HG03095 (cell line): Measurements from ENCODE around the gene ZDHHC14.
"Not testable (repeated sequence)": the region's sequence is repeated elsewhere in the genome, so short reads cannot be mapped to it uniquely, and the experiment has no call there.

Experiments used
- ATAC-seq: cut with Tn5 transposase; IDR thresholded peaks from one replicate; pipeline ENCODE4 v1.9.1; 2021; ENCODE audit warnings: moderate library complexity; ENCODE audit not compliant: unreplicated experiment

Gene ZDHHC14

DNA sequence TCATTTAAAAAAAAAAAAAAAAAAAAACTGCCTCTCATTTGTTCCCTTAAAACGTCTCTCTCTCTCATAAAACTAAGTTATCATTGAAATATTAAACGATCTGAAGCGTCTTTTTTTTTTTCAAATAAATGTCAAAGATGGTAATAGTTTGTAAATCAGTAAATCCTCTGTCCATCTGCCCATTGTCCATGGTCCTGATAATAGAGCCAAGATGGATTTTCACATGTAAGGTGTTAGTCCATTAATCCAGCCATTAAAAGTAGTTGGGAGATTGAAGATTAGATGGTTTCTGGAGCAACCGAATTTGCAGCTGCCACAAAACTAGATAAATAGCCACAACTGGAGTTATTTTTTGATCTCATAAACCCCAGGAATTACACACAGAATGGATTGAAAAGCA, 296.2 kb downstream of the ZDHHC14 start:
- ATAC-seq: no peak

DNA sequence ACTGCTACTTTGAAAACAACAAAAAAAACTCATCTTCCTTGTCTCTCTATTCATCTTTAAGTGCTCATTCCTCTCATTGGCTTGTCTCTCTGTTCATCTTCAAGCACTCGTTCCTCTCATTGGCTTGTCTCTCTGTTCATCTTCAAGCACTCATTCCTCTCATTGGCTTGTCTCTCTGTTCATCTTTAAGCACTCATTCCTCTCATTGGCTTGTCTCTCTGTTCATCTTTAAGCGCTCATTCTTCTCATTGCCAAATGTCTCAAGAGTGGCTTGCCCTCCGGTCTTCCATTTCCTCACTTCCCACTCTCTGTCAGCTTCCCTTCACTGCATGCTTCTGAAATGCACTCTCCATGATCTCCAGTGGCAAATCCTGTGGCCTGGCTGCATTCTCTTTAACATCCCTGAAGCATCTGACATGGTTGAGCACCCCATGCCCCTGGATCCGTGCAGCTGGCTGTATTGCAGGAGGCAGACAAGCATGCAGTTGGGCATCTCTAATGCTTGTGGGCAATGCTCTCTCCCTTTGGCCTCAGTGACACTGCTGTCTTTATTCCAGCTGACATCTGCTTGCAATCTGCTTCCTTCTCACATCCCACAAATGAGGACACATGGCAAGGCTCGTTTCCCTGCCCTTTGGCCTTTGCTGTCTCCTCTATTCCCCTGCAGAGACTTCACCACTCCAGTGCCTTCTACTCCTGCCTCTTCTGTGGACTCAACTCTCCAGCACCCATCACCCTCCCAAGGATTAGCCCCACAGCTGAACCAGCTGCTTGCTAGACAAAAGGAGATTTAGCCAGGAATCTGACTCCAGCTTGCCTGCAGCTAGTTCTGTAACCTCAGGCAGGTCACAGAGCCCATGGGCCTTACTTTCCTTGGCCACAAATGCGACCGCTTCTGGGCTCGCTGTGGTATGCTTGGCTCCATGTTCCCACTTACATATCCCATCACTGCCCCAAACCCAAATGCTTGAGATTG, 298.9 kb downstream of the ZDHHC14 start:
- ATAC-seq: no peak

DNA sequence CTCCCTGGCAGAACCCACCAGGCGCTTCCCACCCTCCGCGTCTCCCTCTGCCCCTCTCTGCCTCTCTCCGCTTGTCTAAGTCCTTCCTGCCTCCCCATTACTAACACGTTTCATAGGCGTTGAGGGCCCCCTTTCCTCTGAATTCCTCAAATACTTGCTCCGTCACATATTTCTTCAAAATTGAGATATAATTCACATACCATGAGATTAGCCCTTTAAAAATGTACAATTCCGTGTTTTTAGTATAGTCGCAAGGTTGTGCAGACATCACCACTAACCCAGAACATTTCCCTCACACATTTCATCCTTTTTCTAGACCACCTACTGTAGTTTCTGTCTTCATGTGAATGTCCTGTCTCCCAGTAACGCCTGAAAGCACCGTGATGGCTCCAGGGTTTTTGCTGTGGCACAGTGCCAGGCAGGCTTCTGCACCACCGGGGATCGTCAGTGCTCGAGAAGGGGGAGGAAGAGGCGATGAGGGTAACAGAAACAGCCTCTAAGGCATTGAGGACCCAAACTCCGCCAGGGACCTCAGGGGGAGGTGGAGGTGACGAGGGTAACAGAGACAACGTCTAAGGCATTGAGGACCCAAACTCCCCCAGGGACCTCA, 300.2 kb downstream of the ZDHHC14 start:
- ATAC-seq: no peak

- ATAC-seq: no peak
Observed at GRCh38 chr6:157682856-157683481, 302.0 kb downstream of the ZDHHC14 start.

- no peak for ATAC-seq
Observed at GRCh38 chr6:157683707-157684106, 302.7 kb downstream of the ZDHHC14 start.

DNA sequence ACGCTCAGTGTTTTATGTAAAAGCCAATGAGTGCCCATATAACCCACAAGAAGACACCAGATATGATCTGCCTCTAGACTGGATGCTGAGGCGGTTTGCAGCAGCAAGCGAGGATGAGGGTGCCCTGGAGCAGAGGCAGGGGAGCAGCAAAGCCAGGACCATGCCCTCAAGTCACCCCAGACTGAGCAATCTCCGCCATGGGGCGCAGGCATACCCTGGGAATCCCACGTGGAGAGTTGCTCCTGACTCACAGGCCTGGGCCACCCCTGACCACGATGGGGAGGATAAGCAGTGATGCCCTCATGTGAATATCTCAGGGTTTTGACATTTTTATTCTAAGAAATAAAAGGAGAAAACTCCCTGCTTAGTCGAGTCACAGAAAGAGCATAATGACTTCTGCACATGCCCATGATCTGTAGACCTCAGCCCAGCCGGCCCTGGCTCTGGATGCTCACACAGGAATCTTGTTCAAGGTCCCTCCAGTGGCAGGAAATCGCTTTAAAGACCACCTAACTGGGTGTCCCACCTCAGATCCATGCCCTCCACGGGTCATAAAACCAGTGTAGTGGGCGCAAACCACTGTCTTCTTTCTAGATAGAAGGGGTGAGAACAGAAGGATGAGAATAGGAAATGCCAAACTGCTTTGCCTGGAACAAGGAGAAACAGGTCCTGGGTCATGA, 303.8 kb downstream of the ZDHHC14 start:
- ATAC-seq: no peak

DNA sequence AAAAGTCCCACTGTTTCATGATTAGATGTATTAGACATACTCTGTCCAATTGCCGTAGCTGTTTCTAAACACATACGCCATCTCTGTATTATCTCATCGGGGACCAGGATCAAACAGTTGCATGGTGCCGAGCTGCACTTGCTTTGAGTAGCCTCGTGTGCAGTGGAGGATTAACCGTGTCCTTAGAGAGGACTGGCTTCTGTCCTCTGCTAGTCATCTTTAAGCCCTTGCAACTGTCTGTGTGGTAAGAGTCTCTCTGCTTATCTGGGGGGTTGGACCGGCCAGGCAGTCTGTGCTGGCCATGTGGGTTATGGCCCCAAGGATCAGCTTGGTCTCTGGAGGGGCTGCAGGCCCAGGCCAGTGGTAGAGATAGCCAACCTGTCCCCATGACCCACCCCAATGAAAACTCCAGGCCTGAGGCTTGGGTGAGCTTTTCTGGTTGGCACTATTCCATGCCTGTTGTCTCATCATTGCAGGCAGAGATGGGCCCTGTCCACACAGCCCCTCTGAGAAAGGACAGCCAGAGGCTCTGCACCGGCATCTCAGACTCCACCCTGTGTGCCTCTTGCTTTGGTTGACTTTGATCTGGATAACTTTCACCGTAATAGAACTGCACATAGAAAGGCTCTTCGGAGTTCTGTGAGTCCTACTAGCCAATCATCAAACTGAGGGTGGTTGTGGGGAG, 304.7 kb downstream of the ZDHHC14 start:
- ATAC-seq: no peak

GRCh38 chr6:157688275-157688959, 307.4 kb downstream of the ZDHHC14 start:
- no peak for ATAC-seq

- no peak for ATAC-seq
Observed at GRCh38 chr6:157688960-157689599, 308.1 kb downstream of the ZDHHC14 start.

- no peak for ATAC-seq
Observed at GRCh38 chr6:157689875-157690274, 308.9 kb downstream of the ZDHHC14 start.

DNA sequence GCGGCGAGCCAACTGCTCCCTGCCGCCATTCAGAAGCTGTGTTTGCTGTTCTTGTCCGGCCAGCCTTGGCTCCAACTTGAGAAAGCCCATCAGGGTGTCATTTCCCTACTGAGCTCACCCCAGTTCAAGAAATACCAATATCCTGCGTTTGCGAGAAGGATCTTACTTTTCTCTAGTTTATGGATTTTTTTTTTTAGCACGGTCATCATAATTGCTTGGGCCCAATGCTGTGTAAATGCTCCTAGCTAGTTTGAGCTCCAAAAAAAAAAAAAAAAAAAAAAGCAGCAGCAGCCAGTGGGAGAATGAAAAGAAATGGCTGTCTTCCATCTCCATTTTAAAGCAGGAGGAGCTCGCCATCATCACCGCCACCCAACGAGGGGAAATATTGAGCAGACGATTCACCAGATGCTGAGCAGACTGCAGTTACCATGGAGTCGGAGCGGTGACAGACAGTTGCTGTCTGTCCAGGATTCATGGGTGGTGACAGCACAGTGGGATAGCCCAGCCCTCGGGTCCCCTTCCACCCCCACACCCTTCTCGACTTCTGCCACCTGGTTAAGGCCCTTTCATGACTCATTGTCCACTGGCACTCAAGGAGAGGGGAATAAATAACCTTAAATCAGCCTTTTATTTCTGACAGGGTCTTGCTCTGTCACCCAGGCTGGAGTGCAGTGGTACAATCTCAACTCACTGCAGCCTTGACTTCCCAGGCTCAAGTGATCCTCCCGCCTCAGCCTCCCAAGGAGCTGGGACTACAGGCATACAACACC, 309.6 kb downstream of the ZDHHC14 start:
- no peak for ATAC-seq

DNA sequence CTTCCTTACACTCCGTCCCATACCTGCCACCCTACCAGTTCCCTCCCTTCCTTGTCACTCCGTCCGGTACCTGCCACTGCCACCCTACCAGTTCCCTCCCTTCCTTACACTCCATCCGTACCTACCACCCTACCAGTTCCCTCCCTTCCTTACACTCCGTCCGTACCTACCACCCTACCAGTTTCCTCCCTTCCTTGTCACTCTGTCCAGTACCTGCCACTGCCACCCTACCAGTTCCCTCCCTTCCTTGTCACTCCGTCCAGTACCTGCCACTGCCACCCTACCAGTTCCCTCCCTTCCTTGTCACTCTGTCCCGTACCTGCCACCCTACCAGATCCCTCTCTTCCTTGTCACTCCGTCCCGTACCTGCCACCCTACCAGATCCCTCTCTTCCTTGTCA, 310.6 kb downstream of the ZDHHC14 start:
- ATAC-seq: not testable (repeated sequence)

GRCh38 chr6:157693867-157694266, 312.9 kb downstream of the ZDHHC14 start:
- ATAC-seq: no peak

- no peak for ATAC-seq
Observed at GRCh38 chr6:157695301-157696040, 314.5 kb downstream of the ZDHHC14 start.

DNA sequence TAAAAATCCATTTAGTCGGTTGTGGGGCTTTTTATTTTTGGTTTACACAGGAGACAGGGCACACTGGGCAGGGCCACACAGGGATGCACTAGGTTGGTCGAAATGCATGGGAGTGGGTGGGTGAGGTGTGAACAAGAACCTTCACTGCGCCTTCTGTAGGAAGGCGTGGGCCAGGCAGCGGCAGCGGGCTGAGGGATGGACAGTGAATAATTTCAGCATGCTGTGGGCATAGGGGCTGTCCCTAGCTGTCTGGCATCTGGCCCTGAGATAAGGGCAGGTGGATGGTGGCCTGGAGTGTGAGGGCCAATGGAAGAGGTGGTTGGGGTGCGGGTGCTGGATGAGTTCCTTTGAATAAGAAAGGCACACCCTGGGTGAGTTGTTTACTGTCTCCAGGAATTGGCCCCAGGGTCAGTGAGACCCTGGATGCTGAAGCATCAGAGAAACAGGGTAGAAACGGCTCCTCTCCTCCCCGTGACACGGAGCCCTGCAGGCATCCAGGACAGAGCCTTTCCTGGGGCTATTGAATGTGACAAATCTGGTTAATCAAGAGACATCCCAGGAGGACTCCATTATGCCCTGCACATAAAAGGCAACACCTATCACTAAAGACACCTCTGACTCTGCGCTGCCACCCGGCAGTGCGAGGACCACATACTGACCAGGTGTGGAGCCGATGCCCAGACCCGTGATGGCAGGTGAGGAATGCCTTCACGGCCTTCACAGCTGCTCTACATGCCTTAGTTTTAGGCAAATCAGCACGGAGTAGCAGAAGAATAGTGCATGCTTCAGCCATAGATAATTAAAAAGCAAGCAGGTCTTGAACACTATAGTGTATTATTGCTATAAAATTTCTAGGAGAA, 319.0 kb downstream of the ZDHHC14 start:
- ATAC-seq: no peak

- ATAC-seq: not testable (repeated sequence)
Observed at GRCh38 chr6:157706351-157706750, 325.4 kb downstream of the ZDHHC14 start.

GRCh38 chr6:157706883-157707282, 325.9 kb downstream of the ZDHHC14 start:
- no peak for ATAC-seq
